HEK293 (cell line): ENCODE results near the gene HBZ.

Source experiments
- PRDM1 ChIP-seq: fragments of 450-650 bp; formaldehyde crosslinking; IDR thresholded peaks from 2 replicates; pipeline ENCODE4; 2016; ENCODE audit warnings: missing biosample characterization, missing genetic modification characterization
- RBAK ChIP-seq: fragments of 450-650 bp; formaldehyde crosslinking; IDR thresholded peaks from 2 replicates; pipeline ENCODE4 v1.5.1; 2016; ENCODE audit warnings: missing biosample characterization, missing genetic modification characterization
- ZNF404 ChIP-seq: fragments of 450-650 bp; formaldehyde crosslinking; IDR thresholded peaks from 2 replicates; pipeline ENCODE4 v1.5.1; 2017; ENCODE audit warnings: missing biosample characterization, missing genetic modification characterization
- ZNF433 ChIP-seq: fragments of 450-650 bp; formaldehyde crosslinking; IDR thresholded peaks from 2 replicates; pipeline ENCODE4 v1.5.1; 2016; ENCODE audit warnings: missing biosample characterization, missing genetic modification characterization, low read depth
- ZNF777 ChIP-seq: fragments of 450-650 bp; formaldehyde crosslinking; IDR thresholded peaks from 2 replicates; pipeline ENCODE4 v1.5.1; 2017; ENCODE audit warnings: missing biosample characterization, missing genetic modification characterization, borderline replicate concordance

- TF ChIP-seq ZNF777 (tag by site-specific recombination): no peak
- no peak for TF ChIP-seq ZNF404 (tag by site-specific recombination)
- TF ChIP-seq RBAK (tag by site-specific recombination): no peak
- no peak for TF ChIP-seq PRDM1 (tag by site-specific recombination)
- no peak for TF ChIP-seq ZNF433 (tag by site-specific recombination)
Observed at GRCh38 chr16:119835-120491, 32.5 kb upstream of the HBZ start.
